LoVo (cell line): ENCODE results near the gene LMF2.
A peak's percentile ranks its signal among the peaks of the same experiment; 100 is the strongest.

Experiments
- DNase-seq: peaks from one replicate; pipeline ENCODE4 v3.0.0-alpha.2; 2016; ENCODE audit warnings: low spot score

LMF2 gene

DNA sequence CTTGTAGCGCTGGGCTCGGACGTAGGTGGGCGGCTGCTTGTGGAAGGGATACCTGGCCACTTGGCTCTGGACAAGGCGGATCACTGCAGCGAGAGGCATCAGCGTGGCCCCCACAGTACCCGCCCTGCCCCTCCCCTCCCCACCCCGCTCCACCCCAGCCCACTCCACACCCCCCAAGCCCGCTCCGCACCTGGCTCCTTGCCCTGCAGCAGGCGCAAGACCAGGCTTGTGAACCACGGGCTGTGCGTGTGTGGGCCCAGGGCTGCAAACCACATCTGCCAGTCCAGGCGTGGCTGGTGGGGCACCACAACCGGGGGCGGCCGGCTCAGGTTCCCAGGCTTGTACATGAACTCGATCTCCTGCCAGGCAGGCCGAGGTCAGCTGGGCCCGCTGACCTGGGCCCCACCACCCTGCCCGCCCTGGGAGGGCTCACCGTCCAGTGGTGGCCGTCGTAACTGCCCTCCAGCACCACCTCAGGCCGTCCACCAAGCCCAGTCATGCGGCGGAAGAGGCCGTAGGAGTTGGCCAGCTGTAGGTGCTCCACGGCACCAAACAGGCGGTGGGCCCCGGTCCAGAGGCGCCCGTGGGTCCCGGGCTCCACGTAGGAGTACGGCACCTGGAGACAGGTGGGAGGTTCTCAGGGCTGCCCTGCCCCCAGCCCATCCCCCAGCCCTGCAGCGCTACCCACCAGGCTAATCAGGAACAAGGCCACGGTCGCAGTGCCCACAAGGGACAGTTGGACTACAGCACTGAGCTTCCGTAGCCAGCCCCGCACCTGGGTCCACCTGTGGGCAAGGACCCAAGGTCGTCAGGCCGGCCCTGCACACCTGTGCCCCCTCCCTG lies 2.9 kb downstream of the LMF2 start:
- no peak for DNase-seq

DNA sequence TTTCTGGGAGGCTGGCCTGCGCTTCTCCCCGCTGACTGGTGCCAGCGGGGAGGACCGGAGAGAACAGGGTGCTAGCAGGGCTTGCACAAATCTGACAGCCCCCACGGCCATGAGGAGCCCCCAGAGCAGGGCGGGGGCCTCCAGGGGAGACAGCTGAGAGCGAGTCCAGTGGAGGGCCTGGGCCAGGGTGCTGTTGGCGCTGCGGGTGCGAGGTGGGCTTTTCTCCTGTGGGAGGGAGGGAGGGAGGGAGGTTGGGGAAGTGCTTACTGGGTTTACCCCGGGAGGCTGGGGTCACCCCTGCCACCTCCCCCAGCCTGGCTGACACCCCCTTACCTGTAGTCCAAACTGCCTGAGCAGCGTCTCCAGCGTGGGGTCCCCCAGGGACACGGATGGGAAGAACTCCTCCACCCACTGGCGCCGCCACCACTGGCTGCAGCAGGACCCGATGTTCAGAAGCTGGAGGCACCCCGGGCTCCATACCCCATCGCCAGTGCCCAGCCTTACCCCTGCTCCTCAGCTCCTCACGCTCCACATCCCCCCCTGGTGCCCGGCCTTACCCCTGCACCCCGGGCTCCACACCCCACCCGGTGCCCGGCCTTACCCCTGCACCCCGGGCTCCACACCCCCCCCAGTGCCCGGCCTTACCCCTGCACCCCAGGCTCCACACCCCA lies 3.9 kb downstream of the LMF2 start:
- no peak for DNase-seq

DNA sequence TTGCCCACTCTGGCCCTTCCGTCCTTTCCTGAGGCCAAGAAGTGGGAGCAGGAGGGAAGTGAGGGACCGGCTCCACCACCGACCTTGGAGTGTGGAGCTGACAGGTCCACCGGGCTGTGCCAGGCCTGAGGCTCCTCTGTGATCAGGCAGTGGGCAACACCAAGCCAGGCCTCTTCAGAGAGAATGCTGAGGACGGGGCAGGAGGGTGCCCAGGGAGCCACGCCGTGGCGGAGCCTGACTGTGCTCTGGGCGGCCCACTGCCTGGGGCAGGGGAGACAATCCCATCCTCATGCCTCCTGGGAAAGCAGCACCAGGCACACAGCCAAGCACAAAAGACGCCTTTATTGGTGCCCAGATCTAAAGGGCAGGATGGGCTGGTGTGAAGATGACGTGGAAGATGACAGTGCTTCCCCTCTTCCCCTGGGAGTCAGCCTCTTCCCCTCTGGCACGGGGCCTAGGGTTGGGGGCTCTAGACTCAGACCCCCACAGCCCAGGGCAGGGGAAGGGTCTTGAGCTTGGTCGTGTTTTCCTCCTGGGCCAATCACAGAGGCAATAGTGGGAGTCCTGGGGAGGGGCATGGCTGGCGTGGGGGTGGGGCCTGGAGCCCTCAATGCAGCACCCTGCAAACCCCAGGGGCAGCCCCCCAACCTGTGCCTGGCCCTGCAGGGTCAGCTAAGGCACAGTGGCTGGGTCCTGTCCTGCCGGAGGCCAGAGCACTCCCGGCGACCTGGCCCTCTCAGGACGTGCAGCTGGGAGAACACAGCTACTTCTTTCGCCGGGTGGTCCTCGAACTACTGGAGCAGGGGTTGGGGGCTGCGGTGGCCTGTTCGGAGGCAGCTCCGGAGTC lies 4.7 kb downstream of the LMF2 start:
- no peak for DNase-seq

DNA sequence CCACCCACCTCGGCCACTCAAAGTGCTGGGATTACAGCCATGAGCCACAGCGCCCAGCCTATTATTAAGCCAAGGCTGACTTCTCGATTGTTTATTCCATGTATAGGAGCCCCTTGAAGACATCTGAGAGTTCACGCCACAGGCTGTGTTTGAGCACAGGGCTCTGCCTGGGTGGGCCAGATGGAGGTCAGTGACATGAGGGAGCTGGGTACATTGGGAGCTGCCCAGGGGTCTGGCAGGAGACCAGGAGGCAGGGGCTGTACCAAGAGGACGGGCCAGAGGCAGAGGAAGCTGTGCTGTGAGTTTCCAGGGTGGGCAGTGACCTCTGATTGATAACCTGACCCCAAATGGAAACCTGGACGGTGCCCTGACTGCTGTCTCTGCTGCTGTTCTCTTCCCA lies 5.4 kb downstream of the LMF2 start:
- DNase-seq = no peak

DNA sequence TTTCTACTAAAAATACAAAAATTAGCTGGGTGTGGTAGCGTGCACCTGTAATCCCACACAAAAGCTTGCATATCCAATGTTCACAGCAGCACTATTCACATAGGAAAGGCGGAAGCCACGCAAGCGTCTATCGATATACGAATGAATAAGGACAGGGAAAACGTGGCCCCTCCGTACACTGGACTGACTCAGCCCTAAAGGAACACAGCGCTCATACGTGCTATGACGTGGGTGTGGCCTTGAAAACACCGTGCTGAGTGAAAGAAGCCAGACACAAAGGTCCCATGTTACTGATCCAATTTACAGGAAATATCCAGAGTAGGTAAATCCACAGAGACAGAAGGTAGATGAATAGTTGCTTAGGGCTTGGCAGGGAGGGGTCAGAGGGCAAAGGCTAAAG lies 7.0 kb downstream of the LMF2 start:
- DNase-seq = no peak

DNA sequence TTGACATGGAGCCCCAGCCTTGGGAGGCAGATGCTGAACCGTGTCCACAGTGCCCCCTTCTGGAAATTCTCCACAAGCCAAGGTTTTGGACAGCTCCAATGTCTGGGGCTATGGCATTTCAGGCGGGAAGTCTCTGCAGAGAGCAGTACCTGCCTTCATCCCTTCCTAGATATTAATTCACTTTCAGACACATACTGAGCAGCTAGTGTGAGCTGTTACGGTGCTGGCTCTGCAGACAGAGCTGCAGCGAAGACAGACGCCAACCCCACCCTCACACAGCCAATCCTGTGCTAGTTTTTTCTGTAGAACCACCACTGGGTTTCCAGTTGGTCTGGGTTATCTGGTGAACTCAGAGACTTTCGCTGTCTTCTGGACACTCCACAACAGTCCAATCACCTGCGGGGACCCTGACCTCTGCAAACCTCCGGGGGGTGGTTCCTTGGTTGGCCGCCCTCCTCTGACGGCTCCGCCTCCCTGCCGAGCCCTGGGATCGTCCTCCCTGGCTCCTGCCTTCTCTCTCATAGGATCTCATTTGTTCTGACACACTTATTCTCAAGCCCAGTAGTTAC lies 9.1 kb downstream of the LMF2 start:
- peak; percentile 26 for DNase-seq

DNA sequence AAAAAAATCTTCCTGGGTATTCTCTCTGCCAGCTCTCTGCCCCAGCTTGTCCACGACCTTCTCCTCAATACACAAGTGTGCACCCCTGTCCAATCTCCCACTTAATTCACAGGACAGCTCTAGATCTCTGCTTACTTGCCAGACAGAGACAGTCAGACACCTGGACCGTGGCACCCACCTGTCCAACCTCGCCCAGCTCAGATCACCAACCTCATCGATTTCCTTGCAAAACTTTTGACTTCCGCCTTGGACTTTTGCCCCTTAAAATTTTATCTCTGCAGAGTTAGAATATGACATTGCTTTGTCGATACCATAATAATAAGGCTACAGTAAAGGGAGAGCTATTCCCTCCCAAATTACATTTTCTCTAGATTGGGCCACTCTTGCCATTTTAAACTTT lies 10.4 kb downstream of the LMF2 start:
- no peak for DNase-seq

DNA sequence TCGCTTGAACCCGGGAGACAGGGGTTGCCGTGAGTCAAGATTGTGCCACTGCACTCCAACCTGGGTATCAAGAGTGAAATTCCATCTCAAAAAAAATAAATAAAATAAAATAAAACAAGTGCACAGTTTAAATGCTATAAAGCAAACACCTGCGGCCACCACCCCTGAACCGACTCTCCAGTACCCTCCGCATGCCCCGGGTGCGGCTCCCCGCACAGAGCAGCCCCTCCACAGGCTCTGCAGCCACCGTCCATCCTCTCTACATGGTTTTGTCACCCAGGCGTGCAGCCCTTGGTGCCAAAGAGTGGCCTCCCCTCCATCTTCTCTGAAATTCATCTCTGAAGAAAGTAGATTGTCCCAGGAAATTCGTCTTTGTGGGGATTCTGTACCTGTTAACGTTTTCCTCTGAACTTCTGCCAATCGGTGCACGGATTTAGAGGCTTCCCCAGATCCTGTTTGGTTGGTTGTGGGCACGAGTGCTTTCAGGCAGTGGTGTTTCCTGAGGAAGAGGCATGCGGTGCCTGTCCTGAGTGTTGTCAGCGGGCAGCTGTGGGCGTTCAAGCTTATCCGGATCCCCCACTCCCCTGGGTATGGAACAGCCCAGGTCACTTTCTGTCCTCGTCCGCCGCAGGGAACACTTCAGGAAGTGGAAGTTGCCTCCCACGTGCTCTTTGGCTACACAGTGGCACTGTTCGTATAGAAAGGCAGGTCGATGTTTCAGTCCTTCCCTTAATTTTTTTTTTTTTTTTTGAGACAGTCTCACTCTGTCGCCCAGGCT lies 16.8 kb downstream of the LMF2 start:
- DNase-seq = no peak

DNA sequence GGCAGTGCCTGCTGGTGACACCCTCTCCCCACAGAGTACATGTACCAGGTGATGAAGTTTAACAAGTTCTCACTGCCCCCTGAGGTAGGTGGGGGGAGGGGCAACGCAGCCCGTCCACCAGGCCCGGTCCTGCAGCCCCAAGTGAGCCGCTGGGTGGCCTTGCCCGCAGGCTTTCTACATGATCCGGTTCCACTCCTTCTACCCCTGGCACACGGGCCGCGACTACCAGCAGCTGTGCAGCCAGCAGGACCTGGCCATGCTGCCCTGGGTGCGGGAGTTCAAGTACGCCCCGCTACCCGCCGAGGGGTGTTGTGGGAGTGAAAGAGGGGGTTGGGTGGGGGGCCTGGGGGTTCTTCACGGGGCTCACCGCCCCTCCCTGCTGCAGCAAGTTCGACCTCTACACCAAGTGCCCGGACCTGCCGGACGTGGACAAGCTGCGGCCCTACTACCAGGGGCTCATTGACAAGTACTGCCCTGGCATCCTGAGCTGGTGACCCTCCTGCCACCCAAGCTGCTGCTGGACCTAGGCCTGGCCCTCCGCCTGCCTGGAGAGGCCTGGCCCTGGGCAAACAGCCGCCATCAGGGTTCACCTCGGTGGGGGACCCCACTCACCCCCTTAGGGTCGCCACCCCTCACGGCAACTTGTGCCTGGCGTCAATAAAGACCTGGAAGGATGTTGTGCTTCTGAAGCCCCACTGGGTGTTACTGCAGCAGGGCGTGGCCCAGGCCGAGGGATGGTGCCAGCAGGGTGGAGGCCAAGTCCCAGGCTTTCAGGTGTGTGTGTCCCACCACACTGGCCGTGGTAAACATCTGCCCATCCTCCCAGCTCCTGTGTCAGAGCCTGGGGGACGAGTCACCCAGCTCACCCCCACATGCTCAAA lies 17.9 kb downstream of the LMF2 start:
- no peak for DNase-seq

DNA sequence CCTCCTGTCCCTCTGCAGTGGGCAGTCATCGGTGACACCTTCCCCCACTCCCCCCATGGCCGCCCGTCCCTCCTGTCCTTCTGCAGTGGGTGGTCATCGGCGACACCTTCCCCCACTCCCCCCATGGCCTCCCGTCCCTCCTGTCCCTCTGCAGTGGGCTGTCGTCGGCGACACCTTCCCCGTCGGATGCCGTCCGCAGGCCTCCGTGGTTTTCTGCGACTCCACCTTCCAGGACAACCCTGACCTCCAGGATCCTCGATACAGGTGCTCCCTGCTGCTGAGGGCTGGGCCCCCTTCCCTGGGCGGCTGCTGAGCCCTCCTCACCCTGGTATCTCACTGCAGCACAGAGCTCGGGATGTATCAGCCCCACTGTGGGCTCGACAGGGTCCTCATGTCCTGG lies 18.6 kb downstream of the LMF2 start:
- DNase-seq = no peak

DNA sequence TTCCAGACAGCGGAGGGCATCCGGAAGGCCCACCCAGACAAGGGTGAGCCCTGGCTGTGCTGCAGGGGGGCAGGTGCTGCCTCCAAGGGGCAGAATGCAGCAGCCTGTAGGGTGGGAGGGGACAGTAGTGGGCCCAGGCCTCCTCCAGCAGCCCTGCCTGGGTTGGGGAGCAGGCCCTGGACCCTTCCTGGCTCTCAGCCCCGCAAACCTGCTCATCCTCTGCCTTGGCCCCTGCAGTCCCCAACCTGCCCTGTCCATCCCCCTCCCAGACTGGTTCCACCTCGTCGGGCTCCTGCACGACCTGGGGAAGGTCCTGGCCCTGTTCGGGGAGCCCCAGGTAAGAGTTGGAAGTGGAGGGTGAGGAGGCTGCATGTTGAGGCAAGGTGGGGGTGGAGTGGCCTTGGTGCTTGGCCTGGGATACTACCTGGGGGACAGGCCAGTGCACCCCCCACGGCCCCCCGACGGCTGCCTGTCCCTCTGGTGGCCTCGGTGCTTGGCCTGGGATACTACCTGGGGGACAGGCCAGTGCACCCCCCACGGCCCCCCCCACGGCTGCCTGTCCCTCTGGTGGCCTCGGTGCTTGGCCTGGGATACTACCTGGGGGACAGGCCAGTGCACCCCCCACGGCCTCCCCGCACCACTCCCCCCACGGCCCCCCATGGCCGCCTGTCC lies 19.4 kb downstream of the LMF2 start:
- DNase-seq = no peak

DNA sequence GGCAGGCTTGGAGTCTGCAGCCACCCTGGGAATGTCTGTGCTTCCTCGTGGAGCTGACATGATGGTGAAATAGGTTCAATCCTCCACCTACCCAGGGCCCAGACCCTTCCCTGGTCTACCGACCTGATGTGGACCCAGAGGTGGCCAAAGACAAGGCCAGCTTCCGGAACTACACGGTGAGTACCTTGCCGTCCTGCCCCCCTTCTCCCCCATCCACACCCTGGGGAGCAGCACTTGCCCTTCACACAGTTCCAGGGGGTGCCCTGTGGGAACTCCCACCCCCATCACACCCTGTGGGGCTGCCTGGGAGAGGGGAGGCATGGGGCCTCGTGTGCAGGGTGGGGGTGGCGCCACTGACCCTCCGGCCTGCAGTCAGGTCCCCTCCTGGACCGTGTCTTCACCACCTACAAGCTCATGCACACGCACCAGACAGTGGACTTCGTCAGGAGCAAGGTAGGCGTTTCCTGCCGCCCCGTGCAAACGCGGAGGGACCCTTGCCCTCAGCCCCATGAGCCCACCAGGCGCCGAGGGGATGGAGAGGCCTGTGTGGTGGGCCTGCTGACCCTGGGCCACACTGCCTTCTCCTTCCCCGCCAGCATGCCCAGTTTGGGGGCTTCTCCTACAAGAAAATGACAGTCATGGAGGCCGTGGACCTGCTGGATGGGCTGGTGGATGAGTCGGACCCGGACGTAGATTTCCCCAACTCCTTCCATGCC lies 20.1 kb downstream of the LMF2 start:
- DNase-seq = no peak

DNA sequence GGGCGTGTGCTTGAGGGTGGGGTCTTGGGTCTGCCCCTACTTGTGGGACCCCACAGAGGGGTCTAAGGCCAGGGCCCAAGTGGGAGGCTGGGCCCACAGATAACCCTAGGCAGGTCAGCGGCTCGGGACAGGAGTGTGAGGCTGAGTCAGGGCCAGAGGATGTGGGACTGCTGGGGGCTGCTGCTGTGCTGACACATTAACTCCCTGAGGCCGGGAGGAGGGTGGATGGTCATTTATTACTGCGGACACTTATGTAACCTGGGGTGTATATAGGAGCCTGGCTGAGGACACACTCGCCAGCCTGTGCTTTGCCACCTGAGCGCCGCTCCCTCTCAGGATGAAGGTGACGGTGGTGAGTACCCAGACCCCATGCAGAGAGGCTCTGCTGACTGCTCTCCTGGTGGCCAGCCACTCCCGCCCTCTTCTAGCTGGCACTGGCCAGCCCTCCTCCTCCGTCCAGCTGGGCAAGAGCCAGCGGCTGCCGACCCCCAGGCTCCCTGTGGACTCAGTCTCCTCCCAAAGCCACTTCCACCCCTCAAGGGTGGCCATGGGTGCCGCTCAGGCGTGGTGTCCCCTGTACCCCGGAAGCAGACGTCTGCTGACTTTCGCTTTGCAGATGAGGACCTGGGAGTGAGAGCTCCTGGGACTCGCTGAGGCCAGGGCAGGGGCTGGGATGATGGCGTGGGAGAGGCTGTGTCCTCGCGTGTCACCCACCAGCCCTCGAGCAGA lies 20.8 kb downstream of the LMF2 start, which contains the start of gene MIOX:
MIOX (plus strand) TSS at position 299 of the 729 bp plus-strand sequence; CDS start at position 338, 39 bp downstream.
- no peak for DNase-seq

DNA sequence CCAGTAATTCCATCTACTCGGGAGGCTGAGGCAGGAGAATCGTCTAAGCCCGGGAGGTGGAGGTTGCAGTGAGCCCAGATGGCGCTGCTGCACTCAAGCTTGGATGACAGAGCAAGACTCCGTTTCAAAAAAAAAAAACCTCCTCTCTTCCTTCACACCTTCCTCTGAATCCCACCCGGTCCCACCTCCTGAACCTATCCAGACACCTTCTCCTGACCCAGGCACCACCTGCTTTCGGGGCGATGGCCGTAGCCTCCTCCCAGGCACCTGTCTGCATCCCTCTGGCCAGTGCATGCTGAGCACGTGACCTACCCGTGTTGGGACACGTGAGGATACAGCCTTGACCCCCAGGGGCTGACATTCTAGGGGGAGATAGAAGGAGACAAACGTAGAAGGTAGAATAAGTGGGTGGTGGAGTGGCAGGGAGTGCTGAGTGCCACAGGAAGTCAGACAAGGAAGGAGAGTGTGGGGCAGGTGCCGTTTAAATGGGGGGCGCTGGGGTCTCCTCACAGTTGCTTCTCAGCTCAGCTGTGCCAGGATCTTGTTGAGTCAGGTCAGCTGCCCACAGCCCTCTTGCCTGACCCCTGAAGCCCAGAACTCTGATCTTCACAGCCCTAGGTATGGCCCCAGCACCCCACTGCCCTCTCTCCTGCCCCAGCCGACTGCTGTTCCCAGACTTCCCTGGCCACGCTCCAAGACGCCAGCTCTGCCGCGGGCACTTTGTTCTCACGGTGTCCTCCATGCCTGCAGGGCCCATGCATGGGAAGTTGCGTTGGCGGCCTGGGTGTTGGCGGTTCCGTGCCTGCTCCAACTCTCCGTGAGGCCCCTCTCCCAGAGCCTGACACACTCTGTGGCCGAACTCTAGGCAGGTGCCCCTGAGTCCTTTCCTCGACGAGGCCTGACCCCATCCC lies 22.0 kb downstream of the LMF2 start:
- no peak for DNase-seq

DNA sequence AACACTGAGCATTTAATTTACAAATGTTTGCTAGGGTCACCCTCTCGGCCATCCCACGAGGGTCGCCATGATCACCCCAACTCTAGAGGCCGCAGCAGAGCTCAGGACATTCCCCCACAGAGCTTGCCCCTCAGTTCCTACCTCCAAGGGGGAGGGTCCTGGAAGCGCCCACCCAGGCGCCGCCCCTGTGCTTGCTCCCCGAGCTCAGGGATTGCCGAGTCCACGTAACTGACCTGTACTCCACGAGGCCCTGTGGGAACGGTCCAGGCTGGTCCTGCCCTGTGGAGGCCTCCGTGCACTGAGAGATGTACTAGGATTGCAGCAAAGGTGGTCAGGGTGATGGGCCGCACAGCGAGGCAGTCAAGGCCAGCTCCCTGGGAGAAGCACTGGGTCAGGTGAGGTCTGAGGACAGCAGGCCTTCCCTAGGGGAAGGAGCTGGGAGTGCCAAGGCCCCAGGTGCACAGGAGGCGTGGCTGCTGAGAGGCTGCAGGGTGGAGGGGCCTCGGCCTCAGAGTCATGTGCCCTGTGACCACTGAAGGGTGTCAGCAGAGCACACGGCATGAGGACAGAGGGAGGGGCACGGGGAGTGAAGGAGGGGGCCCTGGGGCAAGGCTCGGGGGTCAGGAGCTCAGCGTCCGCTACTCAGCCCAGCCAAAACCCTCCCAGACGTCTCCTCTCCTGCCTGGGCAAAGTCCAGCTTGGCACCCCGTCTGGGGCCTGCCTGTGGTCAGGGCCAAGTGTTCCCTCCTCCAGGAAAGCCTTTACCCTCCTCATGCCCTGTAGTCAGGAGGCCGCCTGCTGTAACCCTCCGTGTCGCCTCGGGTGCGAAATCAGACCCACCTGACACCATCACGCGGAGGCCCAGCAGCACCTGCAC lies 23.3 kb downstream of the LMF2 start:
- DNase-seq = no peak

DNA sequence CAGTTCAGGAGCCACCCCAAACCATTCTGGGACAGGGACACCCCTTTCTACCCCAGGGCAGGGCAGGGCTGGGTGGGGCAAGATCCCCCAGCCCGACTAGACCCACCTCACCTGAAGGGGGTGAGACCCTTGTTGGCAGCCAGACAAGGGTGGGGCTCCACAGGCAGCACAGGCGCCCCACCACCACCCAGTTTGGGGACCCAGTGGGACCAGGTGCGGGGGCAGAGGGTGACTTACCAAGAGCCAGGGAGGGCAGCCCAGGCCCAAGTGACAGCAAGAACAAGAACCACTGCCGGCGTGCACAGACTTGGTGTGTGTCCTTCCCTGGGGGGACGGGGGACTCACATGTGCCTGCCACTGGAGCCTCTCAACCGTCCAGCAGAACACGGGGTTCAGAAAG lies 23.9 kb downstream of the LMF2 start:
- DNase-seq = no peak
